Naive B cell (primary cell): ENCODE measurements around the gene ANKRD12. TPM values are rescaled to one million over a fixed set of nuclear protein-coding genes. Genes with fewer than 3 reads are reported as not detected.
A peak's percentile ranks its signal among the peaks of the same experiment; 100 is the strongest.

Experiments
- ATAC-seq, 2 donors: fragments of 150-1000 bp; cut with Tn5 transposase; 2 replicates each; pipeline ENCODE4 v1.10.0; 2021; ENCODE audit warnings: low read depth in 2 of 2, mild to moderate bottlenecking in 2 of 2, moderate library complexity in 2 of 2
- DNase-seq: peaks from one replicate; pipeline ENCODE4 v3.0.0; 2022
- H3K27ac Mint-ChIP-seq, 6 donors: one replicate each; pipeline ENCODE4 v1.8.0; 2020 to 2022; ENCODE audit warnings: mild to moderate bottlenecking in 6 of 6, mixed read lengths in 6 of 6, moderate library complexity in 5 of 6, inconsistent platforms in 2 of 6
- H3K27me3 Mint-ChIP-seq, 3 donors: one replicate each; pipeline ENCODE4 v1.8.0; 2021 to 2022; ENCODE audit warnings: mixed read lengths in 3 of 3, mild to moderate bottlenecking in 1 of 3
- H3K36me3 Mint-ChIP-seq, 2 donors: one replicate each; pipeline ENCODE4 v1.8.0; 2020 to 2022; ENCODE audit warnings: mixed read lengths in 2 of 2, inconsistent platforms in 1 of 2, mild to moderate bottlenecking in 1 of 2
- H3K4me1 Mint-ChIP-seq, 3 donors: one replicate each; pipeline ENCODE4 v1.8.0; 2020 to 2022; ENCODE audit warnings: mixed read lengths in 3 of 3, inconsistent platforms in 1 of 3, mild to moderate bottlenecking in 1 of 3, moderate library complexity in 1 of 3
- H3K4me3 Mint-ChIP-seq, 8 donors: one replicate each; pipeline ENCODE4 v1.8.0; 2020 to 2022; ENCODE audit warnings: mild to moderate bottlenecking in 8 of 8, mixed read lengths in 8 of 8, moderate library complexity in 8 of 8, inconsistent platforms in 2 of 8
- H3K9me3 Mint-ChIP-seq, 7 donors: one replicate each; pipeline ENCODE4 v1.8.0; 2020 to 2022; ENCODE audit warnings: mixed read lengths in 7 of 7, mild to moderate bottlenecking in 5 of 7, inconsistent platforms in 2 of 7, moderate library complexity in 1 of 7
- polyA plus RNA-seq, 6 donors: library from polyadenylated mRNA; unstranded; fragments of 300-500 nt; fragmentation: Illumina TruSeq; gene quantifications; one replicate each; pipeline ENCODE4 v1.2.3, GENCODE V29; 2021; ENCODE audit warnings: low read depth in 6 of 6

ANKRD12 gene
- polyA plus RNA-seq, 6 donors from 2014 or later = 6.7 to 93.9 (median 27.4) TPM

- Mint-ChIP-seq H3K27me3 (peaks cover 20 to 46% (median 36%) of the 10 kb centered on the region in 3 donors), H3K4me1 (no peaks in the 10 kb centered on the region), H3K9me3 (peaks cover 3 to 9% (median 6%) of the 10 kb centered on the region in 7 donors), H3K27ac (no peak overlapping the region), H3K36me3 (peaks cover 0 to 7% of the 10 kb centered on the region in 2 donors), H3K4me3 (no peak overlapping the region)
- ATAC-seq (no peak), DNase-seq (no peak)
Measured at GRCh38 chr18:9321736-9322135, 185.2 kb downstream of the ANKRD12 start.

GRCh38 chr18:9322744-9323143 is 186.2 kb downstream of the ANKRD12 start:
- Mint-ChIP-seq H3K27ac (no peak overlapping the region), H3K4me1 (no peaks in the 10 kb centered on the region), H3K9me3 (peaks cover 3 to 9% (median 6%) of the 10 kb centered on the region in 7 donors), H3K27me3 (peaks cover 20 to 46% (median 38%) of the 10 kb centered on the region in 3 donors), H3K4me3 (no peak overlapping the region), H3K36me3 (peaks cover 0 to 7% of the 10 kb centered on the region in 2 donors)
- DNase-seq (no peak), ATAC-seq (no peak)

GRCh38 chr18:9323750-9324445 is 187.3 kb downstream of the ANKRD12 start:
- Mint-ChIP-seq H3K27ac (no peak overlapping the region), H3K27me3 (peaks cover 23 to 46% (median 38%) of the 10 kb centered on the region in 3 donors), H3K4me3 (no peak overlapping the region), H3K36me3 (peaks cover 0 to 7% of the 10 kb centered on the region in 2 donors), H3K9me3 (peaks cover 3 to 14% (median 9%) of the 10 kb centered on the region in 7 donors), H3K4me1 (no peaks in the 10 kb centered on the region)
- ATAC-seq (no peak), DNase-seq (no peak)

GRCh38 chr18:9325716-9326115 is 189.1 kb downstream of the ANKRD12 start:
- DNase-seq (no peak), ATAC-seq (no peak)
- H3K9me3 Mint-ChIP-seq = peaks cover 0 to 13% (median 6%) of the 10 kb centered on the region in 7 donors
- H3K27me3 Mint-ChIP-seq = peaks cover 25 to 38% (median 27%) of the 10 kb centered on the region in 3 donors
- H3K27ac Mint-ChIP-seq = no peak overlapping the region
- H3K4me1 Mint-ChIP-seq = no peaks in the 10 kb centered on the region
- peaks cover 0 to under 1% of the 10 kb centered on the region in 2 donors for H3K36me3 Mint-ChIP-seq
- no peak overlapping the region for H3K4me3 Mint-ChIP-seq

- Mint-ChIP-seq H3K9me3 (peaks cover 0 to 10% (median 4%) of the 10 kb centered on the region in 7 donors), H3K4me1 (peaks cover 1 to 2% (median 2%) of the 10 kb centered on the region in 3 donors), H3K27ac (no peak overlapping the region), H3K36me3 (peaks cover 0 to 5% of the 10 kb centered on the region in 2 donors), H3K27me3 (peaks cover 8 to 9% (median 9%) of the 10 kb centered on the region in 3 donors), H3K4me3 (no peak overlapping the region)
- ATAC-seq (no peak), DNase-seq (no peak)
Measured at GRCh38 chr18:9328776-9329175, 192.2 kb downstream of the ANKRD12 start.

- ATAC-seq (no peak), DNase-seq (no peak)
- Mint-ChIP-seq H3K4me1 (peaks cover 6 to 7% (median 6%) of the 10 kb centered on the region in 3 donors), H3K36me3 (peaks cover 0 to 5% of the 10 kb centered on the region in 2 donors), H3K4me3 (no peak overlapping the region), H3K9me3 (peaks cover 0 to 10% (median 4%) of the 10 kb centered on the region in 7 donors), H3K27ac (no peak overlapping the region), H3K27me3 (peaks cover 5 to 9% (median 9%) of the 10 kb centered on the region in 3 donors)
Measured at GRCh38 chr18:9329471-9329870, 192.9 kb downstream of the ANKRD12 start.

GRCh38 chr18:9330419-9330818 is 193.8 kb downstream of the ANKRD12 start:
- Mint-ChIP-seq H3K27me3 (peaks cover 5 to 9% (median 9%) of the 10 kb centered on the region in 3 donors), H3K9me3 (peaks cover 0 to 10% (median 4%) of the 10 kb centered on the region in 7 donors), H3K4me3 (peak overlapping the region in 1 of 8 donors; percentile 21), H3K27ac (no peak overlapping the region), H3K4me1 (peaks cover 6 to 12% (median 10%) of the 10 kb centered on the region in 3 donors), H3K36me3 (peaks cover 0 to 5% of the 10 kb centered on the region in 2 donors)
- no peak for DNase-seq
- ATAC-seq = no peak

GRCh38 chr18:9333441-9334328 is 197.1 kb downstream of the ANKRD12 start:
- Mint-ChIP-seq H3K27me3 (peaks cover 0 to 4% (median 0%) of the 10 kb centered on the region in 3 donors), H3K9me3 (peaks cover 0 to 5% (median 3%) of the 10 kb centered on the region in 7 donors), H3K4me3 (peak overlapping the region; percentile 83 to 96 (median 93)), H3K36me3 (peaks cover 0 to 5% of the 10 kb centered on the region in 2 donors), H3K27ac (peak overlapping the region; percentile 46 to 97 (median 80)), H3K4me1 (peaks cover 6 to 21% (median 16%) of the 10 kb centered on the region in 3 donors)
- ATAC-seq (peak; percentile 39 to 41), DNase-seq (no peak)

- ATAC-seq = peak; percentile 84 to 85
- peak within 1 kb of the TSS; percentile 83 to 96 (median 93) for H3K4me3 Mint-ChIP-seq
- H3K4me1 Mint-ChIP-seq = peaks cover 6 to 21% (median 16%) of the 10 kb centered on the region in 3 donors
- H3K36me3 Mint-ChIP-seq = peaks cover 0 to 5% of the 10 kb centered on the region in 2 donors
- peak; percentile 89 for DNase-seq
- H3K27ac Mint-ChIP-seq = peak within 1 kb of the TSS; percentile 57 to 97 (median 80)
- peaks cover 0 to 2% (median 0%) of the 10 kb centered on the region in 7 donors for H3K9me3 Mint-ChIP-seq
- H3K27me3 Mint-ChIP-seq = no peaks in the 10 kb centered on the region
Measured at GRCh38 chr18:9334329-9334972, 197.9 kb downstream of the ANKRD12 start, which contains the start of gene TWSG1. TWSG1 (plus strand) TSS chr18:9334773; CDS start chr18:9337230, 2,457 bp downstream.

GRCh38 chr18:9334973-9335696 is 198.6 kb downstream of the ANKRD12 start:
- Mint-ChIP-seq H3K9me3 (peaks cover 0 to 2% (median 0%) of the 10 kb centered on the region in 7 donors), H3K27ac (peak overlapping the region in 3 of 6 donors; percentile 58 to 68 (median 61))

More at GRCh38 chr18:9334973-9335696, 198.6 kb downstream of the ANKRD12 start:
- peak; percentile 29 for DNase-seq
- Mint-ChIP-seq H3K4me1 (peaks cover 6 to 21% (median 16%) of the 10 kb centered on the region in 3 donors), H3K36me3 (peaks cover 0 to 5% of the 10 kb centered on the region in 2 donors), H3K4me3 (peak overlapping the region; percentile 83 to 96 (median 93)), H3K27me3 (no peaks in the 10 kb centered on the region)
- peak; percentile 46 to 53 for ATAC-seq
